Neuron (in vitro differentiated cells): ENCODE data around the gene CTNNA3.

Experiments
- H2AFZ ChIP-seq: one replicate; pipeline ENCODE4 v1.6.1; 2013; ENCODE audit warnings: low read depth, mild to moderate bottlenecking, inconsistent platforms, low read length, moderate library complexity
- H3K27me3 ChIP-seq: one replicate; pipeline ENCODE4 v1.6.1; 2013; ENCODE audit warnings: low read length; ENCODE audit not compliant: insufficient read depth
- H3K36me3 ChIP-seq: one replicate; pipeline ENCODE4 v1.6.1; 2013; ENCODE audit warnings: low read length; ENCODE audit not compliant: insufficient read depth
- H3K4me1 ChIP-seq: one replicate; pipeline ENCODE4 v1.6.1; 2013; ENCODE audit warnings: low read length; ENCODE audit not compliant: insufficient read depth
- H3K4me3 ChIP-seq: 2 replicates; pipeline ENCODE4 v1.5.1; 2013; ENCODE audit warnings: mild to moderate bottlenecking, low read length, moderate library complexity
- H3K9me3 ChIP-seq: one replicate; pipeline ENCODE4 v1.6.1; 2013; ENCODE audit warnings: low read length

CTNNA3 gene

GRCh38 chr10:66773472-66773817 lies 922.5 kb downstream of the CTNNA3 start:
- Histone ChIP-seq H3K4me1 (peaks cover 5% of the 10 kb centered on the region), H3K36me3 (no peaks in the 10 kb centered on the region), H2AFZ (no peak overlapping the region), H3K4me3 (no peak overlapping the region), H3K27me3 (no peaks in the 10 kb centered on the region), H3K9me3 (no peaks in the 10 kb centered on the region)

GRCh38 chr10:66772548-66773471 lies 923.2 kb downstream of the CTNNA3 start:
- Histone ChIP-seq H3K4me1 (peaks cover 4% of the 10 kb centered on the region), H3K36me3 (no peaks in the 10 kb centered on the region), H3K27me3 (no peaks in the 10 kb centered on the region), H3K9me3 (no peaks in the 10 kb centered on the region), H2AFZ (no peak overlapping the region), H3K4me3 (no peak overlapping the region)

- Histone ChIP-seq H3K4me1 (no peaks in the 10 kb centered on the region), H3K4me3 (no peak overlapping the region)
Measured at GRCh38 chr10:66767707-66768106, 928.3 kb downstream of the CTNNA3 start.

GRCh38 chr10:66762218-66762729 lies 933.7 kb downstream of the CTNNA3 start:
- Histone ChIP-seq H3K4me1 (no peaks in the 10 kb centered on the region), H3K36me3 (no peaks in the 10 kb centered on the region), H3K9me3 (no peaks in the 10 kb centered on the region), H3K4me3 (no peak overlapping the region), H3K27me3 (peaks cover 3% of the 10 kb centered on the region), H2AFZ (no peak overlapping the region)

More at GRCh38 chr10:66767707-66768106, 928.3 kb downstream of the CTNNA3 start:
- H3K27me3 ChIP-seq = peaks cover 3% of the 10 kb centered on the region
- no peak overlapping the region for H2AFZ ChIP-seq
- H3K36me3 ChIP-seq = no peaks in the 10 kb centered on the region
- H3K9me3 ChIP-seq = no peaks in the 10 kb centered on the region

- Histone ChIP-seq H2AFZ (no peak overlapping the region), H3K9me3 (no peaks in the 10 kb centered on the region), H3K27me3 (peaks cover 3% of the 10 kb centered on the region), H3K4me1 (no peaks in the 10 kb centered on the region), H3K4me3 (no peak overlapping the region), H3K36me3 (no peaks in the 10 kb centered on the region)
Measured at GRCh38 chr10:66760941-66761340, 935.1 kb downstream of the CTNNA3 start.

- Histone ChIP-seq H3K4me1 (no peaks in the 10 kb centered on the region), H2AFZ (no peak overlapping the region), H3K36me3 (no peaks in the 10 kb centered on the region), H3K27me3 (no peaks in the 10 kb centered on the region), H3K4me3 (no peak overlapping the region), H3K9me3 (no peaks in the 10 kb centered on the region)
Measured at GRCh38 chr10:66755474-66755873, 940.5 kb downstream of the CTNNA3 start.

- H2AFZ ChIP-seq = no peak overlapping the region
- H3K4me3 ChIP-seq = no peak overlapping the region
- no peaks in the 10 kb centered on the region for H3K36me3 ChIP-seq
- H3K27me3 ChIP-seq = no peaks in the 10 kb centered on the region
- H3K9me3 ChIP-seq = no peaks in the 10 kb centered on the region
- H3K4me1 ChIP-seq = no peaks in the 10 kb centered on the region
Measured at GRCh38 chr10:66752714-66753113, 943.3 kb downstream of the CTNNA3 start.

- Histone ChIP-seq H3K4me3 (no peak overlapping the region), H3K4me1 (no peaks in the 10 kb centered on the region), H2AFZ (no peak overlapping the region), H3K36me3 (no peaks in the 10 kb centered on the region), H3K27me3 (no peaks in the 10 kb centered on the region), H3K9me3 (no peaks in the 10 kb centered on the region)
Measured at GRCh38 chr10:66748217-66748616, 947.8 kb downstream of the CTNNA3 start.

GRCh38 chr10:66747451-66747850 lies 948.5 kb downstream of the CTNNA3 start:
- H3K36me3 ChIP-seq = no peaks in the 10 kb centered on the region
- H3K27me3 ChIP-seq = no peaks in the 10 kb centered on the region
- no peaks in the 10 kb centered on the region for H3K9me3 ChIP-seq
- H3K4me3 ChIP-seq = no peak overlapping the region
- no peaks in the 10 kb centered on the region for H3K4me1 ChIP-seq
- no peak overlapping the region for H2AFZ ChIP-seq

GRCh38 chr10:66746711-66747110 lies 949.3 kb downstream of the CTNNA3 start:
- no peaks in the 10 kb centered on the region for H3K4me1 ChIP-seq
- no peaks in the 10 kb centered on the region for H3K36me3 ChIP-seq
- H3K4me3 ChIP-seq = no peak overlapping the region
- H2AFZ ChIP-seq = no peak overlapping the region
- no peaks in the 10 kb centered on the region for H3K9me3 ChIP-seq
- H3K27me3 ChIP-seq = no peaks in the 10 kb centered on the region

- Histone ChIP-seq H3K4me3 (no peak overlapping the region), H3K27me3 (no peaks in the 10 kb centered on the region)
Measured at GRCh38 chr10:66746246-66746645, 949.7 kb downstream of the CTNNA3 start.

GRCh38 chr10:66744915-66745314 lies 951.1 kb downstream of the CTNNA3 start:
- no peak overlapping the region for H3K4me3 ChIP-seq
- H2AFZ ChIP-seq = no peak overlapping the region
- no peaks in the 10 kb centered on the region for H3K27me3 ChIP-seq

More at GRCh38 chr10:66746246-66746645, 949.7 kb downstream of the CTNNA3 start:
- Histone ChIP-seq H3K36me3 (no peaks in the 10 kb centered on the region), H2AFZ (no peak overlapping the region), H3K9me3 (no peaks in the 10 kb centered on the region), H3K4me1 (no peaks in the 10 kb centered on the region)

GRCh38 chr10:66737241-66737640 lies 958.8 kb downstream of the CTNNA3 start:
- no peak overlapping the region for H2AFZ ChIP-seq
- H3K4me1 ChIP-seq = no peaks in the 10 kb centered on the region
- H3K36me3 ChIP-seq = no peaks in the 10 kb centered on the region
- no peak overlapping the region for H3K4me3 ChIP-seq
- H3K9me3 ChIP-seq = no peaks in the 10 kb centered on the region
- H3K27me3 ChIP-seq = no peaks in the 10 kb centered on the region

More at GRCh38 chr10:66744915-66745314, 951.1 kb downstream of the CTNNA3 start:
- Histone ChIP-seq H3K4me1 (no peaks in the 10 kb centered on the region), H3K36me3 (no peaks in the 10 kb centered on the region), H3K9me3 (no peaks in the 10 kb centered on the region)
